Fibroblast of skin of left biceps (primary cell): ENCODE data around the gene PATL2.
"Not testable (repeated sequence)": the region's sequence is repeated elsewhere in the genome, so short reads cannot be mapped to it uniquely, and the experiment has no call there.

Source experiments
- DNase-seq, 2 experiments: peaks; one replicate each; pipeline ENCODE4 v3.0.0-alpha.2; 2013; ENCODE audit warnings: low read depth in 2 of 2

The PATL2 gene

GRCh38 chr15:44711096-44711742 is at the start of gene PATL2, which contains the start of gene B2M:
Gene PATL2, minus strand, starts transcription at chr15:44711323. Its CDS starts 34,833 bp downstream, at chr15:44676490.
Gene B2M, plus strand, starts transcription at chr15:44711517. Its CDS starts 30 bp downstream, at chr15:44711547.
- peak; percentile 88 for DNase-seq

- DNase-seq = no peak
Observed at GRCh38 chr15:44753345-44753744, 42.2 kb upstream of the PATL2 start.

GRCh38 chr15:44743454-44743853 is 32.3 kb upstream of the PATL2 start:
- not testable (repeated sequence) for DNase-seq

- DNase-seq = not testable (repeated sequence)
Observed at GRCh38 chr15:44739222-44739847, 28.2 kb upstream of the PATL2 start.

- DNase-seq = peak in 1 of 2 experiments; percentile 30
Observed at GRCh38 chr15:44738340-44738984, 27.3 kb upstream of the PATL2 start.

GRCh38 chr15:44736181-44736765 is 25.1 kb upstream of the PATL2 start, which contains the start of gene TRIM69:
Gene TRIM69, plus strand, starts transcription at chr15:44736528. Its CDS starts 177 bp downstream, at chr15:44736705.
- DNase-seq = no peak

GRCh38 chr15:44735482-44736180 is 24.5 kb upstream of the PATL2 start:
- no peak for DNase-seq

GRCh38 chr15:44734839-44735481 is 23.8 kb upstream of the PATL2 start:
- no peak for DNase-seq

GRCh38 chr15:44729408-44730127 is 18.4 kb upstream of the PATL2 start:
- no peak for DNase-seq

GRCh38 chr15:44728576-44729407 is 17.7 kb upstream of the PATL2 start:
- DNase-seq = peak; percentile 96

- not testable (repeated sequence) for DNase-seq
Observed at GRCh38 chr15:44728232-44728575, 17.1 kb upstream of the PATL2 start.

GRCh38 chr15:44727485-44728231 is 16.5 kb upstream of the PATL2 start:
- no peak for DNase-seq

- DNase-seq = peak; percentile 80 to 81
Observed at GRCh38 chr15:44726568-44727484, 15.7 kb upstream of the PATL2 start.

- no peak for DNase-seq
Observed at GRCh38 chr15:44726136-44726535, 15.0 kb upstream of the PATL2 start.

- DNase-seq = no peak
Observed at GRCh38 chr15:44722011-44722410, 10.9 kb upstream of the PATL2 start.

- DNase-seq = no peak
Observed at GRCh38 chr15:44720460-44721176, 9.5 kb upstream of the PATL2 start.

GRCh38 chr15:44720000-44720435 is 8.9 kb upstream of the PATL2 start:
- DNase-seq = not testable (repeated sequence)
